Subcutaneous adipose tissue (tissue), 4 donors: ENCODE results near the gene S100A7. TPM values are rescaled to one million over a fixed set of nuclear protein-coding genes. Genes with fewer than 3 reads are reported as not detected.

Source experiments
- total RNA-seq, 4 donors: library from RNA; depleted of rRNA; stranded (reverse); fragments of >200 nt; gene quantifications; one replicate each; pipeline ENCODE4 v1.1.0, GENCODE V29; 2016
- TF ChIP-seq, protein P1 (sequence below): fragments of 450-650 bp; IDR thresholded peaks from one replicate; pipeline ENCODE4 v1.5.1; 2016; ENCODE audit warnings: low read depth, mild to moderate bottlenecking, control low read depth, antibody characterized with exemption, moderate library complexity

The S100A7 gene
- total RNA-seq, 4 donors from 2014 or later: not detected

DNA sequence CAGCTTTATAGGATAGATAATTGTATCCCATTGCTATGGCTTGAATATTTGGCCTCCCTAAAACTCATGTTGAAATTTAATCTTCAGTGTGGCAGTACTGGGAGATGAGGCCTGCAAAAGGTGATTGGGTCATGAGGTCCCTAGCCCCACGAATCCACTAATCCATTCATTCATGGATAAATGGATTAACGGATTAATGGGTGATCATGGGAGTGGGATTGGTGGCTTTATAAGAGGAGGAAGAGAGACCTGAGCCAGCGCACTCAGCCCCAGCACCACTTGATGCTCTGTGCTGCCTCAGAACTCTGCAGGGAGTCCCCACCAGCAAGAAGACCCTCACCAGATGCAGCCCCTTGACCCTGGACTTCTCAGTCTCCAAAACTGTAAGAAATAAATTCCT lies 43.3 kb upstream of the S100A7 start:
- TF ChIP-seq, protein P1, sequence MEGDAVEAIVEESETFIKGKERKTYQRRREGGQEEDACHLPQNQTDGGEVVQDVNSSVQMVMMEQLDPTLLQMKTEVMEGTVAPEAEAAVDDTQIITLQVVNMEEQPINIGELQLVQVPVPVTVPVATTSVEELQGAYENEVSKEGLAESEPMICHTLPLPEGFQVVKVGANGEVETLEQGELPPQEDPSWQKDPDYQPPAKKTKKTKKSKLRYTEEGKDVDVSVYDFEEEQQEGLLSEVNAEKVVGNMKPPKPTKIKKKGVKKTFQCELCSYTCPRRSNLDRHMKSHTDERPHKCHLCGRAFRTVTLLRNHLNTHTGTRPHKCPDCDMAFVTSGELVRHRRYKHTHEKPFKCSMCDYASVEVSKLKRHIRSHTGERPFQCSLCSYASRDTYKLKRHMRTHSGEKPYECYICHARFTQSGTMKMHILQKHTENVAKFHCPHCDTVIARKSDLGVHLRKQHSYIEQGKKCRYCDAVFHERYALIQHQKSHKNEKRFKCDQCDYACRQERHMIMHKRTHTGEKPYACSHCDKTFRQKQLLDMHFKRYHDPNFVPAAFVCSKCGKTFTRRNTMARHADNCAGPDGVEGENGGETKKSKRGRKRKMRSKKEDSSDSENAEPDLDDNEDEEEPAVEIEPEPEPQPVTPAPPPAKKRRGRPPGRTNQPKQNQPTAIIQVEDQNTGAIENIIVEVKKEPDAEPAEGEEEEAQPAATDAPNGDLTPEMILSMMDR: no peak

DNA sequence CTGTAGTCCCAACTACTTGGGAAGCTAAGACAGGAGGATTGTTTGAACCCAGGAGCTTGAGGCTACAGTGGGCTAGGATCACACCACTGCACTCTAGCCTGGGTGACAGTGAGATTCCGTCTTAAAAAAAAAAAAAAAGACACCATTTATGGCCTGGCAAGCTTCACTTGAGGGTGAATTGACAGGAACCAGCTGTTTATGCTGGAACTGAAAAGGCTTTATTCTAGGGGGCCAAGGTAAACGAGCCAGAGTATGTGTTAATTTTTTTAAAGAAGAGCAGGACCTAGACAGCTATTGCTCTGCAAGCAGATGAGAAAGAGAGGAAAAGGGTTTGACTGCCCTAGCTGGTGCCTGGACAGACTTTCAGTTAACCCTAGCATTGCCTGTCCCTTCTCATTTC lies 38.3 kb upstream of the S100A7 start:
- TF ChIP-seq, protein P1: no peak

DNA sequence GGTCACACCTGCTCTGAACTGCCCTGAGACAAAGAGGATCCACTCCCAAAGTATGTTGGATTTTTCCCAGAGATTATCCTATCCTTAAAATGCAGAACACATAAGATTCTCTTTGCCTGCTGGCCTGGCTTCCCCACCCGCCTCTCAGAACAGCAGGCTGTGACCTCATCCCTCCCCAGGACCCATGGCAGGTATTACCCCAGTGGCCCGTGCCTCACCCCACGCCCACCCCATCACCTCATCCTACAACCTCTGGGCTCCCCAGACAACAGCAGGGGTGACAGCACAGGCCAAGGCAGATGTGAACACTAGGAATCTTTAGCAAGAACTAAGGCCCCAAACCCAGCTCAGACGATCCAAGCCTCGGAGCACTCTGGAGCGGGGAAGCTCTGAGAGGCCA lies 35.1 kb upstream of the S100A7 start:
- TF ChIP-seq, protein P1: no peak

DNA sequence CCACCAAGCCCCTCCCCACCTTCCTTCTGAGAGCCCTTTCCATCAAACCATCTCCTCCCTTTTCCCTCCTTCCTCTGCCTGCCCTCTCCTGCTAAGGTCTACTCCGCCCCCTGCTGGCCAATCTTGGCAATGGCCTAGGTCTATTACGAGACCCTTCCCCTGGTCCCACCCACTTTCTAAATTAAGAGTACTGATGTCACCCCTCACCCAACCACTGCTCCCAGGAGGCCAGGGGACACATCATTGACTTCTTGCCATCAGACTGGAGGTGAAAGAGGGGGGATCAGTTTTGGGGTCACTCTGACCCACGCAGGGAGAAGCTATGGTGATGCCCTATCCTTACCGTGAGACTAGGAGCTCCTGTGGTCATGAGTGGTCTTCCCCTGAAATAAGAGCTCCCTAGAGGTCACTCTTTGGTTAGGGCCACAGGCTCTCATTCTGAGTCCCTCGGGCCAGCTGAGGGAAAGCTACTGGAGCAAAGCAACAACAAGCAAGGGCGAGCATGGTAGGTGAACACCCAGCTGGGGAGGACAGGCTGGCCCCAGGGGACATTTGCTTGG lies 34.6 kb upstream of the S100A7 start:
- TF ChIP-seq, protein P1: no peak

DNA sequence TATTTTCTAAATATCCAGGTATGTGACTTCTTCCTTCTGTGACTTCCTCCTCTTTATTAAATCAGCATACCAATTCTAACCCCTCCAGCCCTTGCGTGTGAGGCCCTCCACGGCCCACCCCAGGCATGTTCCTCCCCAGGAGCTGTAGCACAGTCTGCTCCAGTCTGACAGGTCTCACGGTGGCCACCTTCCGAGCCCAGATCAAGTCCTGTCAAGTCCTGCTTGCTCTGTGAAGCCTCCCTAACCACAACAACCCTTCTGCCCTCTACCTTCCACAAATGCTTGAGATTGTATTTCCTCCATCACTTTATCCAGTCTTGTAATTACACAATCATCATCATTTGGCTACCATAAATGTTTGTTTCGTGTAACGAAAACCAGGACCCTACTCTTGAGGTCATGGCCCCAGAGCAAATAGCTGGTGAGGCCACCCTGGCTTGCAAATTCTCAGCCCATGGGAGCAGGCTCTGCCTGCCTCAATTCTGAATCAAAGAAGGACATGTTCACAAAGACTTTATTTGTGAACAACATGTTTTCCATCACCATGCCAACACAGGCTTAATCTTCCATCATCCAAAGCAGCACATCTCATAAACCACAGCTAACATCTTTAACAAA lies 33.0 kb upstream of the S100A7 start:
- TF ChIP-seq, protein P1: no peak

DNA sequence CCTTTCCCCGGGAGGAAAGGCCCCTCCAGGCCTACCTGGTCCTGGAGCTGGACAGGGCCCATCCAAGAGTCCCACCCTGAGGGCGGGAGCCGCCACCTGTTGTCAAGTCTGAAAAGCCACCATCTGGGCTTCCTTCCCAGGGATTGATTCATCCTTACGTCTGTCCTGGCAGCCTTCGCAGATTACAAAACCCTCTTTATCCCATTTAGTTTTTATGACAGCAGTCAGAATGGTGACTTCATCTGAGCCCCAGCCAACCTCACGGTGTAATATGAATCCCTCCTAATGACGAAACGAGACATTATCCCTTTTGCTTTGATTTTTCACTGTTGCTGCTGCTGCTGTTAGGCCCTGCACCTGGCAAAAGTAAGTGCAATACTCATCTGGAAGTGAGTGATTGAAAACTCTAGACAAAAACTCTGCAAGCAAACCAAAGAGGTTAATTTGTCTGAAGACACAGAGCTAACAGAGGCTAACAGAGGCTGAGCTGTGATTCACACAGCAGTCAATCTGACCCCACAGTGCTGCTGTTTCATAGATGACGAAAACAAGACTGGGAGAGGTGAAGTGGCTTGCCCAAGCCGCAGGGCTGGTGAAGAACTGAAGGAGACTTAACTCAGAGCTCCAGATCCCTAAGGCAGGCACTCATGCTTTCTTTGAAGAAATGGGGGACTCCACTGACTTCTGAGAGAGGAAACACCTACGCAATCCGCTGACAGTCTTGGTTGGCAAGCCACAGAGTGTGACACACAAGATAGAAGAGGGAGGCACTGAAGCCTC lies 30.0 kb upstream of the S100A7 start:
- TF ChIP-seq, protein P1: no peak

DNA sequence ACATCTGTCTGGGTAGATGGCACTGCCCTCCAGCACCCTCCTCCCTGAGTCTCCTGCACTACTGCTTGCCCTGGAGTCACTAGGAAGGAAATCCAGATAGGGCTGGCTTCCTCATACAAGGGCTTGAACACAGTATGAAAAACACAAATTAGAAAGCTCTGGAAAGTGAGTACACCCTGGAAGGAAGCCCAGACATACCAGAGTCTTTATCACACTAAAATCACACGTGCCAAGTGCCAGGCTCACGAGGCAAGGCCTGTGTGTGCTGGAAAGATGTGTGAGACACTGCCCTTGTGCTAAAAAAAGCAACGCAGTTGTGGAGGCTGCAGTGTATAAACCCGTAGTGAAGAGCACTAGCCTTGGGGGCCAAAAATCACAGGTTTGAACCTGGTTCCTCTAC lies 28.3 kb upstream of the S100A7 start:
- TF ChIP-seq, protein P1: no peak
